Measurements from ENCODE around the gene MRPL12. TPM values are rescaled to one million over a fixed set of nuclear protein-coding genes. Genes with fewer than 3 reads are reported as not detected.

MRPL12 gene
- total RNA-seq, 1 donor from 2014 or later: 54.1 TPM

GRCh38 chr17:81696218-81696941, 6.8 kb upstream of the MRPL12 start:
- no peak for DNase-seq (ENCODE audit: low spot score in 2 of 2, unreplicated experiment in 2 of 2)
- Mint-ChIP-seq H3K4me3 (no peak overlapping the region), H3K27me3 (ENCODE audit: low read depth) (no peaks in the 10 kb centered on the region), H3K36me3 (peaks cover 28% of the 10 kb centered on the region), H3K27ac (no peak overlapping the region), H3K4me1 (peaks cover 4% of the 10 kb centered on the region), H3K9me3 (no peaks in the 10 kb centered on the region)
- no peak for TF ChIP-seq CTCF (IDR thresholded peaks at IDR 0.05; ENCODE audit: unreplicated experiment)

GRCh38 chr17:81697261-81698044, 5.7 kb upstream of the MRPL12 start:
- DNase-seq (ENCODE audit: low spot score in 2 of 2, unreplicated experiment in 2 of 2): no peak
- H3K4me3 Mint-ChIP-seq: no peak overlapping the region
- TF ChIP-seq CTCF (IDR thresholded peaks at IDR 0.05; ENCODE audit: unreplicated experiment): no peak
- H3K27ac Mint-ChIP-seq: no peak overlapping the region
- H3K36me3 Mint-ChIP-seq: peaks cover 27% of the 10 kb centered on the region
- peaks cover 13% of the 10 kb centered on the region for H3K4me1 Mint-ChIP-seq
- H3K9me3 Mint-ChIP-seq: no peaks in the 10 kb centered on the region
- H3K27me3 Mint-ChIP-seq (ENCODE audit: low read depth): no peaks in the 10 kb centered on the region

- peak in 1 of 2 experiments; percentile 11 for DNase-seq (ENCODE audit: low spot score in 2 of 2, unreplicated experiment in 2 of 2)
- Mint-ChIP-seq H3K27ac (no peak overlapping the region), H3K27me3 (ENCODE audit: low read depth) (no peaks in the 10 kb centered on the region), H3K9me3 (no peaks in the 10 kb centered on the region), H3K4me3 (peak overlapping the region; percentile 95), H3K4me1 (peaks cover 22% of the 10 kb centered on the region), H3K36me3 (peaks cover 29% of the 10 kb centered on the region)
- TF ChIP-seq CTCF (IDR thresholded peaks at IDR 0.05; ENCODE audit: unreplicated experiment): no peak
Observed at GRCh38 chr17:81700353-81701287, 2.5 kb upstream of the MRPL12 start.

- Mint-ChIP-seq H3K36me3 (peaks cover 36% of the 10 kb centered on the region), H3K4me3 (peak overlapping the region; percentile 95), H3K27me3 (ENCODE audit: low read depth) (no peaks in the 10 kb centered on the region), H3K9me3 (no peaks in the 10 kb centered on the region), H3K4me1 (peaks cover 22% of the 10 kb centered on the region), H3K27ac (peak overlapping the region; percentile 53)
- TF ChIP-seq CTCF (IDR thresholded peaks at IDR 0.05; ENCODE audit: unreplicated experiment): no peak
- peak in 1 of 2 experiments; percentile 12 for DNase-seq (ENCODE audit: low spot score in 2 of 2, unreplicated experiment in 2 of 2)
Observed at GRCh38 chr17:81701288-81702071, 1.7 kb upstream of the MRPL12 start.

Measured in mesothelial cell of epicardium (in vitro differentiated cells).